ENCODE results near the gene TRMT1.

The TRMT1 gene

DNA sequence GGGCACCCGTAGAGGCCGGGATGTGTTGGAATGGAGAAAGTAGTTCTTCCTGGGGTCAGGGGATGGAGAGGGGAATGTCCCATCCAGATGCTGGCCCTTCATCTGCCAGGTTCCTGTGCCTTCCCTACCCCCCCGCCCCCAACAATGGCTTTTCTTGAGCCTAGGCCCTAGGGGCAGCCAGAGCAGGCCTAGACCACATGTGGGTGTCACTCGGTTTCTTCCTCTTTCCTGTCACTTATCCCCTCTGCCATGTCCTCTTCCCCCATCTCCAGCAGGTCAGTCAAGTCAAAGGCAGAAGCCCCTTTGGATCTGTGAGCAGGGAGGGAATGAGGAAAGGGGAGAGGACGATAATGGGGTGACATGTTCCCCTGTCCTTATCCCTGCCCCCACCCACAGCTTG, 50.3 kb downstream of the TRMT1 start:
- Histone ChIP-seq H3K4me1 (ENCODE audit: control insufficient read depth, insufficient read depth, low read length, unreplicated experiment) (peaks cover 9% of the 10 kb centered on the region), H3K27me3 (ENCODE audit: insufficient read depth, low read length) (no peaks in the 10 kb centered on the region), H3K36me3 (ENCODE audit: insufficient read depth, low read length) (no peaks in the 10 kb centered on the region), H2AFZ (ENCODE audit: low read length, unreplicated experiment) (no peak overlapping the region), H3K27ac (ENCODE audit: low read depth, low read length) (no peak overlapping the region), H3K79me2 (ENCODE audit: control insufficient read depth, insufficient read depth, low read length, unreplicated experiment) (peaks cover 43% of the 10 kb centered on the region), H3K4me3 (ENCODE audit: low read depth, low read length) (no peak overlapping the region)

DNA sequence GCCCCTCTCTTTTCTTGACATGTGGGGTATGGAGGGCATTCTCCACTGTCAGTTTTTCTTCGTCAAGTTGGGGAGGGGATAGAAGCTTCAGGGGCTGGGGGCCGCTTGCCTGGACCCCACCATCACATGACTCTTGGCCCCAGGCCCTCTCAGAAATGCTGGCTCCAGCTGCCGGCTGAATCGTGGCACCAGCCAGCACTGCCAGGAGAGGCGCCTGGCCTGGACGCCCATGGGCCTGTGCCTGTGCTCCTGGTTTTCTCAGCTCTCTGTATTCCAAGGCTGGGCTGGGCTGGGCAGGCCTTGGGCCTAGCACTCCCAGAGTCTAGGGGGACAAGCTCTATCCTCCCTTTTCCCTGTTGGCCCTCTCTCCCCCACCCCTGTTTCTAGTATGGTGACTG, 52.4 kb downstream of the TRMT1 start:
- no peaks in the 10 kb centered on the region for H3K36me3 ChIP-seq (ENCODE audit: insufficient read depth, low read length)
- H3K27ac ChIP-seq (ENCODE audit: low read depth, low read length), result no peak overlapping the region
- H3K79me2 ChIP-seq (ENCODE audit: control insufficient read depth, insufficient read depth, low read length, unreplicated experiment), result peaks cover 56% of the 10 kb centered on the region
- H2AFZ ChIP-seq (ENCODE audit: low read length, unreplicated experiment), result no peak overlapping the region
- no peak overlapping the region for H3K4me3 ChIP-seq (ENCODE audit: low read depth, low read length)
- H3K27me3 ChIP-seq (ENCODE audit: insufficient read depth, low read length), result no peaks in the 10 kb centered on the region
- H3K4me1 ChIP-seq (ENCODE audit: control insufficient read depth, insufficient read depth, low read length, unreplicated experiment), result peaks cover 26% of the 10 kb centered on the region

DNA sequence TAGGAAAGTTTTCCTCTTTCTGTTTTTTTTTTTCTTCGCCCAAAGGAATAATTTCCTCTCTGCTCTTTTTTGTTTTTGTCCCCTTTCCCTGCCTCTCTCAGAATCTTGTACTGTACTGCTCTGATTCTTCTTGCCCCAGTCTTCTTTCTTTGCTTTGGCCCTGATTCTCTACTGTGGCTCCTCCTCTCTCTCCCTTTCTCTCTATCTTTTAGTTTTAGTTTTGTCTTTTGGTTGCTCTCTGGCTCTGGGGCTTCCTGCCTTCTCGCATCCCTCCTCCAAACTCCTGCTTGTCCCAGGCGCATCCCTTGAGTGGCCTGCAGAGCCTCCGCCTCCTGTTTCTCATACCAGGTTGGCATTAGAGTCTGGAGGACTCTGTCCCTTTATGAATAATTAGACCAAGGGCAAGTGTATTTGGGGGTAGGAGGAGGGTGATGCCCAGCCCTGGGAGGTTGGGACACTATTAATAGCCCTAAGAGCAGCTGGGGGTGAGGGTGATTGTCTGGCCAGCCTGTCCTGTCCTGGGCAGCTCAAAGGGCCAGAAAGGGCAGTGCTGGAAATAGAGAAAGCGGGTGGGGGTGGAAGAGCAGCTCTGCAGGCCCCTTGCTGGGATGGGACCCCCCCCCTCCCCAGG, 53.0 kb downstream of the TRMT1 start:
- peaks cover 61% of the 10 kb centered on the region for H3K79me2 ChIP-seq (ENCODE audit: control insufficient read depth, insufficient read depth, low read length, unreplicated experiment)
- H3K4me1 ChIP-seq (ENCODE audit: control insufficient read depth, insufficient read depth, low read length, unreplicated experiment), result peaks cover 26% of the 10 kb centered on the region
- no peaks in the 10 kb centered on the region for H3K27me3 ChIP-seq (ENCODE audit: insufficient read depth, low read length)
- H3K4me3 ChIP-seq (ENCODE audit: low read depth, low read length), result no peak overlapping the region
- H3K27ac ChIP-seq (ENCODE audit: low read depth, low read length), result no peak overlapping the region
- H3K36me3 ChIP-seq (ENCODE audit: insufficient read depth, low read length), result no peaks in the 10 kb centered on the region
- no peak overlapping the region for H2AFZ ChIP-seq (ENCODE audit: low read length, unreplicated experiment)

- Histone ChIP-seq H3K27ac (ENCODE audit: low read depth, low read length) (no peak overlapping the region), H3K4me1 (ENCODE audit: control insufficient read depth, insufficient read depth, low read length, unreplicated experiment) (peaks cover 26% of the 10 kb centered on the region), H3K79me2 (ENCODE audit: control insufficient read depth, insufficient read depth, low read length, unreplicated experiment) (peaks cover 59% of the 10 kb centered on the region), H3K36me3 (ENCODE audit: insufficient read depth, low read length) (no peaks in the 10 kb centered on the region), H3K27me3 (ENCODE audit: insufficient read depth, low read length) (no peaks in the 10 kb centered on the region), H3K4me3 (ENCODE audit: low read depth, low read length) (no peak overlapping the region), H2AFZ (ENCODE audit: low read length, unreplicated experiment) (no peak overlapping the region)
Measured at GRCh38 chr19:13062317-13062716, 54.2 kb downstream of the TRMT1 start.

GRCh38 chr19:13060964-13061927, 55.3 kb downstream of the TRMT1 start:
- H3K27me3 ChIP-seq (ENCODE audit: insufficient read depth, low read length), result no peaks in the 10 kb centered on the region
- H3K4me1 ChIP-seq (ENCODE audit: control insufficient read depth, insufficient read depth, low read length, unreplicated experiment), result peaks cover 36% of the 10 kb centered on the region
- no peaks in the 10 kb centered on the region for H3K36me3 ChIP-seq (ENCODE audit: insufficient read depth, low read length)
- peak overlapping the region; percentile 75 for H3K4me3 ChIP-seq (ENCODE audit: low read depth, low read length)
- H2AFZ ChIP-seq (ENCODE audit: low read length, unreplicated experiment), result peak overlapping the region; percentile 25
- no peak overlapping the region for H3K27ac ChIP-seq (ENCODE audit: low read depth, low read length)
- peaks cover 65% of the 10 kb centered on the region for H3K79me2 ChIP-seq (ENCODE audit: control insufficient read depth, insufficient read depth, low read length, unreplicated experiment)

- Histone ChIP-seq H2AFZ (ENCODE audit: low read length, unreplicated experiment) (no peak overlapping the region), H3K27ac (ENCODE audit: low read depth, low read length) (no peak overlapping the region), H3K4me3 (ENCODE audit: low read depth, low read length) (peak overlapping the region; percentile 75; the same call in 1 of the 2 replicates), H3K27me3 (ENCODE audit: insufficient read depth, low read length) (no peaks in the 10 kb centered on the region), H3K36me3 (ENCODE audit: insufficient read depth, low read length) (no peaks in the 10 kb centered on the region), H3K4me1 (ENCODE audit: control insufficient read depth, insufficient read depth, low read length, unreplicated experiment) (peaks cover 44% of the 10 kb centered on the region), H3K79me2 (ENCODE audit: control insufficient read depth, insufficient read depth, low read length, unreplicated experiment) (peaks cover 63% of the 10 kb centered on the region)
Measured at GRCh38 chr19:13060233-13060963, 56.1 kb downstream of the TRMT1 start.

DNA sequence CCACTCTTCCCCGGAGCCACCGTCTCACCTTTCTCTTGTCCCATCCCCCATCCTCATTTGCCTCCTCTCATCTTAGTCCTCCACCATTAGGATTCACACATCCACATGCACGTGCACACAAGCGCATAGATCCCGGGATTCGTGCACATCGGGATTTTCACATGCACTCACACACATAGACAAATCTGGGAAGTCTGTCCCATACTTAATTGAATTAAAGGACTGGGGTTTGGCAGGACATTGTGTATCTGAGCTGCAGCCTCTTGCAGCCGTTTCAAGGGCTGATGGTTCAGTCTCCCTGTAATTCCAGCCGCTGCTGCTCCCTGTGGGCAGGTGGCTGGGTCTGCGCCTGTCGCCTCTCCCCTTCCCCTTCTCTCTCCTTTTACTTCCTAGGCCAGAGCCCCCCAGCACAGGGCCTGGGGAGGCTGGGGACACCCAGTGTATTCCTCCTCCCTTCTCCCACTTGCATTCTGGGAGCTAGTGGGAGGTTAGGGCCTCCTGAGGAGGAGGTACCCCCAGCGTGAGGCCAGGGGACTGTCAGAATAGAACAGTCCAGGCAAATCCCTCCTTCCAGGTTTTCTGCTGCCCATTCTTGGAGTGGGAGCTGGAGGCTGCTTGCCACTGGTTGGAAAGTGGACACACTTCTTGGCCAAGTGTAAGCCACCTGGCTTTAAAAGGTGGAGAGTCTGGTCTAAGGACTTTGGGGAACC, 57.4 kb downstream of the TRMT1 start:
- H3K27ac ChIP-seq (ENCODE audit: low read depth, low read length), result no peak overlapping the region
- no peak overlapping the region for H2AFZ ChIP-seq (ENCODE audit: low read length, unreplicated experiment)
- H3K79me2 ChIP-seq (ENCODE audit: control insufficient read depth, insufficient read depth, low read length, unreplicated experiment), result peaks cover 57% of the 10 kb centered on the region
- H3K36me3 ChIP-seq (ENCODE audit: insufficient read depth, low read length), result no peaks in the 10 kb centered on the region
- H3K27me3 ChIP-seq (ENCODE audit: insufficient read depth, low read length), result no peaks in the 10 kb centered on the region
- H3K4me1 ChIP-seq (ENCODE audit: control insufficient read depth, insufficient read depth, low read length, unreplicated experiment), result peaks cover 56% of the 10 kb centered on the region
- no peak overlapping the region for H3K4me3 ChIP-seq (ENCODE audit: low read depth, low read length)

DNA sequence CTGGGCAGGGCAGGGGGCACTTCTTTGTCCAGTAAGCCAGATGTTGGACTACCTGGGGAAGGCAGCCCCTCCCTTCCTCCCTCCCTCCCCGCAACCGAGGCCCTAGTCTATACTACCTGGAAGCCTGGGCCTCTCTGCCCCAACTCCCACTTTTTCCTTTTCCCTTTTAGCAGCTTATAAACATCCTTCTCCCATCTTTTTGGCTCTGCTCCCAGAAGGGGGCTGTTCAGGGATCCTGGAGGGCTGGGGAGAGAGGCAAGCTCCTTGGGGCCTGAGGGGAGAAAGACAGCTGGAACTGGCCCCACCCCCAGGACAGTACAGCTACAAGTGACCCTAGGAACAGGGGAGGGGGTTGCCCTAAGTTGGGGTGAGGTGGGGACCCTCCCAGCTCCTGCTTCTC, 58.8 kb downstream of the TRMT1 start:
- no peak overlapping the region for H3K4me3 ChIP-seq (ENCODE audit: low read depth, low read length)
- H3K4me1 ChIP-seq (ENCODE audit: control insufficient read depth, insufficient read depth, low read length, unreplicated experiment), result peaks cover 67% of the 10 kb centered on the region
- H2AFZ ChIP-seq (ENCODE audit: low read length, unreplicated experiment), result no peak overlapping the region
- H3K36me3 ChIP-seq (ENCODE audit: insufficient read depth, low read length), result no peaks in the 10 kb centered on the region
- no peak overlapping the region for H3K27ac ChIP-seq (ENCODE audit: low read depth, low read length)
- H3K27me3 ChIP-seq (ENCODE audit: insufficient read depth, low read length), result no peaks in the 10 kb centered on the region
- H3K79me2 ChIP-seq (ENCODE audit: control insufficient read depth, insufficient read depth, low read length, unreplicated experiment), result peaks cover 55% of the 10 kb centered on the region

- peaks cover 54% of the 10 kb centered on the region for H3K79me2 ChIP-seq (ENCODE audit: control insufficient read depth, insufficient read depth, low read length, unreplicated experiment)
Measured at GRCh38 chr19:13057147-13057572, 59.4 kb downstream of the TRMT1 start.

DNA sequence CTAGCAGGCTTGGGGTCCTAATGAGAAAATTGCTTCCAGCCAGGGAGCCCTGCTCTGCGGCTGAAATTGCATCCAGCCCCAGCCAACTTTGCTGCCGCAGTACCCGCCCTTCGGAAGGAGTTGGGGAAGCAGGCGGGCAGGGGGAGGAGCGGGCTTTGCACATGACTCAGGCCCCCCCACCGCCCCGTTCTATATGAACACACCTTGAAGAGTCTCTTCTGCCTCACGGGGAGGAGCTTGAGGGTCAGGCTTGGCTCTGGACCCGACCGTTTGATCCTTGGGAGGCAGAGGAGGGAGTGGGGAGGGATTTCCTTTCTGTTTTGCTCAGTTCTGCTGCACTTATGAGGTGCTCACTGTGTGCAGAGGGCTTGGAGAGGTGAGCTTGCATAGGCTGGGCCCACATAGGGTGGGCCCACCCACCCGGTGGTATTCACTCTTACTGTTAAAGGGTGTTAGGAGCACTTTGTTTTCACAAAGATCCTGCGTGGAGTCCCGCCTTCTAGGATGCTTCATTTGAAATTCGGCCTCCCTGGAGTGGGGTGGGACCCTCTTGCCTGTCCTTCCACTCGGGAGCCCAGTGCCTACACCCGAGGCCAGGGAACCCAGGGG, 60.4 kb downstream of the TRMT1 start:
- Histone ChIP-seq H3K79me2 (ENCODE audit: control insufficient read depth, insufficient read depth, low read length, unreplicated experiment) (peaks cover 54% of the 10 kb centered on the region), H3K27me3 (ENCODE audit: insufficient read depth, low read length) (no peaks in the 10 kb centered on the region), H3K4me3 (ENCODE audit: low read depth, low read length) (peak overlapping the region; percentile 64), H2AFZ (ENCODE audit: low read length, unreplicated experiment) (no peak overlapping the region), H3K27ac (ENCODE audit: low read depth, low read length) (peak overlapping the region; percentile 80), H3K4me1 (ENCODE audit: control insufficient read depth, insufficient read depth, low read length, unreplicated experiment) (peaks cover 69% of the 10 kb centered on the region), H3K36me3 (ENCODE audit: insufficient read depth, low read length) (no peaks in the 10 kb centered on the region)

More at GRCh38 chr19:13057147-13057572, 59.4 kb downstream of the TRMT1 start:
- Histone ChIP-seq H3K36me3 (ENCODE audit: insufficient read depth, low read length) (no peaks in the 10 kb centered on the region), H3K27ac (ENCODE audit: low read depth, low read length) (no peak overlapping the region), H3K4me1 (ENCODE audit: control insufficient read depth, insufficient read depth, low read length, unreplicated experiment) (peaks cover 72% of the 10 kb centered on the region), H3K27me3 (ENCODE audit: insufficient read depth, low read length) (no peaks in the 10 kb centered on the region), H3K4me3 (ENCODE audit: low read depth, low read length) (no peak overlapping the region), H2AFZ (ENCODE audit: low read length, unreplicated experiment) (no peak overlapping the region)

Data from ACC112 (cell line).